A549 (cell line): ENCODE data around the gene DZIP3. TPM values are rescaled to one million over a fixed set of nuclear protein-coding genes. Genes with fewer than 3 reads are reported as not detected.

Source experiments
- ATAC-seq, 2 experiments: fragments of 200-7000 bp in 1 of 2; fragments of >200 bp in 1 of 2; cut with Nextera tagmentation in 1 of 2; cut with Tn5 transposase in 1 of 2; 3 replicates each; pipeline versions ENCODE4 v1.8.0 to v1.9.1; 2018 to 2020; ENCODE audit warnings: mild to moderate bottlenecking in 1 of 2, moderate library complexity in 1 of 2
- CTCF ChIA-PET: fragments of 300-600 bp; sonication (Branson Sonifier 250); formaldehyde crosslinking; extraction: SDS; loops from one replicate; lab custom pipeline; 2021; ENCODE audit warnings: antibody characterized with exemption, inconsistent platforms; lab: Yijun Ruan, JAX
- POLR2A ChIA-PET: fragments of 350-600 bp; formaldehyde crosslinking; extraction: SDS; loops from one replicate; lab custom pipeline; 2021; ENCODE audit warnings: antibody characterized with exemption, inconsistent platforms; lab: Yijun Ruan, JAX
- DNase-seq, 2 experiments: peaks; one replicate each; pipeline versions ENCODE4 v3.0.0 to v3.0.0-alpha.2; 2011 to 2016; ENCODE audit warnings: low read depth in 1 of 2, low spot score in 1 of 2
- FAIRE-seq: peaks from 2 replicates; lab custom pipeline; 2011; peaks lifted over from hg19 to GRCh38; lab: Jason Lieb, UNC
- H3K27ac ChIP-seq, 2 experiments: fragments of >200 bp; sonication (Bioruptor Twin); formaldehyde crosslinking; 3 replicates each; pipeline ENCODE4 v1.5.1; 2016 to 2017
- H3K4me1 ChIP-seq: fragments of >200 bp; sonication (Bioruptor Twin); formaldehyde crosslinking; 3 replicates; pipeline ENCODE4 v1.6.1; 2016
- H3K4me2 ChIP-seq: fragments of >200 bp; sonication (Bioruptor Twin); formaldehyde crosslinking; 3 replicates; pipeline ENCODE4 v1.6.1; 2016
- H3K4me3 ChIP-seq: fragments of >200 bp; sonication (Bioruptor Twin); formaldehyde crosslinking; 3 replicates; pipeline ENCODE4 v1.5.1; 2016
- H3K9me3 ChIP-seq: fragments of >200 bp; sonication (Bioruptor Twin); formaldehyde crosslinking; 3 replicates; pipeline ENCODE4 v1.6.1; 2016
- CBX2 ChIP-seq: fragments of 200-600 bp; sonication (generic); IDR thresholded peaks from 2 replicates; pipeline ENCODE4 v1.6.1; 2016; ENCODE audit warnings: low read depth, mild to moderate bottlenecking, borderline replicate concordance
- CBX8 ChIP-seq: fragments of 200-600 bp; sonication (generic); IDR thresholded peaks from 2 replicates; pipeline ENCODE4 v1.6.1; 2016
- CEBPB ChIP-seq, 2 experiments: fragments of >200 bp in 1 of 2; sonication (Bioruptor Twin) in 1 of 2; formaldehyde crosslinking in 1 of 2; IDR thresholded peaks; 2 replicates each; pipeline ENCODE4 v1.6.1; 2012 to 2016
- CHD2 ChIP-seq: fragments of 150-350 bp; IDR thresholded peaks from 2 replicates; pipeline ENCODE4 v1.6.1; 2014; ENCODE audit warnings: low read length; ENCODE audit not compliant: partially characterized antibody
- CHD4 ChIP-seq: fragments of 200-600 bp; sonication (generic); IDR thresholded peaks from 2 replicates; pipeline ENCODE4 v1.6.1; 2016; ENCODE audit warnings: antibody characterized with exemption, mild to moderate bottlenecking, borderline replicate concordance
- EHF ChIP-seq: fragments of 250-450 bp; sonication (Bioruptor Pico); IDR thresholded peaks from 2 replicates; pipeline ENCODE4 v1.5.0; 2020; ENCODE audit warnings: mild to moderate bottlenecking
- EHMT2 ChIP-seq: fragments of 200-600 bp; sonication (generic); IDR thresholded peaks from 2 replicates; pipeline ENCODE4 v1.6.1; 2016; ENCODE audit warnings: antibody characterized with exemption, low read depth, mild to moderate bottlenecking, moderate library complexity
- EP300 ChIP-seq, 2 experiments: fragments of >200 bp; sonication (Bioruptor Twin); formaldehyde crosslinking; IDR thresholded peaks; 2 replicates in 1 of 2; 3 replicates in 1 of 2; pipeline ENCODE4 v1.6.1; 2016 to 2017
- ESRRA ChIP-seq: fragments of 150-350 bp; IDR thresholded peaks from 2 replicates; pipeline ENCODE4 v1.6.1; 2014; ENCODE audit warnings: mild to moderate bottlenecking, low read length, borderline replicate concordance
- FOSB ChIP-seq: fragments of 250-450 bp; sonication (Bioruptor Pico); IDR thresholded peaks from 2 replicates; pipeline ENCODE4 v1.5.0; 2020; ENCODE audit warnings: mild to moderate bottlenecking, moderate library complexity
- FOXS1 ChIP-seq: fragments of 250-450 bp; sonication (Bioruptor Pico); IDR thresholded peaks from 2 replicates; pipeline ENCODE4 v1.5.0; 2020; ENCODE audit warnings: mild to moderate bottlenecking, moderate library complexity
- HDAC2 ChIP-seq: fragments of 200-600 bp; sonication (generic); IDR thresholded peaks from 2 replicates; pipeline ENCODE4 v1.6.1; 2016
- HEYL ChIP-seq: fragments of 250-450 bp; sonication (Bioruptor Pico); IDR thresholded peaks from 2 replicates; pipeline ENCODE4 v1.8.0; 2021; ENCODE audit warnings: mild to moderate bottlenecking, moderate library complexity
- HOXB13 ChIP-seq: fragments of 250-450 bp; sonication (Bioruptor Pico); IDR thresholded peaks from 2 replicates; pipeline ENCODE4 v1.5.0; 2020; ENCODE audit warnings: low read depth, mild to moderate bottlenecking, moderate library complexity
- MAFK ChIP-seq: fragments of 450-650 bp; IDR thresholded peaks from 2 replicates; pipeline ENCODE4 v1.6.1; 2014; ENCODE audit not compliant: partially characterized antibody
- NFE2L2 ChIP-seq: fragments of 150-350 bp; conservative IDR thresholded peaks from 2 replicates; pipeline ENCODE4 v1.6.1; 2014; ENCODE audit warnings: low read length
- NR3C1 ChIP-seq: fragments of >200 bp; sonication (Bioruptor Twin); formaldehyde crosslinking; IDR thresholded peaks from 3 replicates; pipeline ENCODE4 v1.6.1; 2017
- PHF8 ChIP-seq: fragments of 200-600 bp; sonication (generic); IDR thresholded peaks from 2 replicates; pipeline ENCODE4 v1.6.1; 2016; ENCODE audit warnings: low read depth, mild to moderate bottlenecking, antibody characterized with exemption, moderate library complexity, borderline replicate concordance
- RAD21 ChIP-seq, 2 experiments: fragments of >200 bp in 1 of 2; sonication (Bioruptor Twin) in 1 of 2; formaldehyde crosslinking in 1 of 2; IDR thresholded peaks in 1 of 2; conservative IDR thresholded peaks in 1 of 2; 2 replicates in 1 of 2; 3 replicates in 1 of 2; pipeline ENCODE4 v1.6.1; 2012 to 2018; ENCODE audit warnings: inconsistent platforms in 1 of 2
- RARB ChIP-seq: fragments of 250-450 bp; sonication (Bioruptor Pico); IDR thresholded peaks from 2 replicates; pipeline ENCODE4 v1.8.0; 2021; ENCODE audit warnings: mild to moderate bottlenecking, moderate library complexity
- RCOR1 ChIP-seq: fragments of 150-350 bp; IDR thresholded peaks from 2 replicates; pipeline ENCODE4 v1.6.1; 2014; ENCODE audit warnings: antibody characterized with exemption, low read length, low read depth
- RFX5 ChIP-seq: fragments of 450-650 bp; IDR thresholded peaks from 2 replicates; pipeline ENCODE4 v1.7.1; 2014; ENCODE audit warnings: antibody characterized with exemption, mild to moderate bottlenecking, moderate library complexity
- RNF2 ChIP-seq: fragments of 200-600 bp; sonication (generic); IDR thresholded peaks from 2 replicates; pipeline ENCODE4 v1.6.1; 2016; ENCODE audit warnings: low read depth, mild to moderate bottlenecking, antibody characterized with exemption, moderate library complexity, borderline replicate concordance
- SREBF2 ChIP-seq: fragments of 450-650 bp; IDR thresholded peaks from 2 replicates; pipeline ENCODE4 v1.6.1; 2014; ENCODE audit warnings: mild to moderate bottlenecking, moderate library complexity
- TFCP2L1 ChIP-seq: fragments of 250-450 bp; sonication (Bioruptor Pico); IDR thresholded peaks from 2 replicates; pipeline ENCODE4 v1.5.0; 2021; ENCODE audit warnings: mild to moderate bottlenecking
- ZNF302 ChIP-seq: fragments of 250-450 bp; sonication (Bioruptor Pico); IDR thresholded peaks from 2 replicates; pipeline ENCODE4 v1.9.0; 2021; ENCODE audit warnings: inconsistent platforms, mild to moderate bottlenecking, moderate library complexity
- ZSCAN20 ChIP-seq: fragments of 250-450 bp; sonication (Bioruptor Pico); IDR thresholded peaks from 2 replicates; pipeline ENCODE4 v1.8.0; 2022; ENCODE audit warnings: mild to moderate bottlenecking, moderate library complexity
- WGBS: methylation state at CpG from one replicate; pipeline ENCODE4 v1.1.6; 2017; ENCODE audit errors: missing lambda C conversion rate; 5-methylcytosine and 5-hydroxymethylcytosine counted together
- polyA plus RNA-seq, 4 experiments: library from polyadenylated mRNA; depleted of rRNA in 3 of 4; stranded (reverse); fragments of >200 nt; fragmentation: RNase III in 1 of 4; extraction: RNeasy Plus Mini Kit Qiagen cat#74134 plus additional on column Dnase treatment in 1 of 4; gene quantifications; 2 replicates in 3 of 4; 3 replicates in 1 of 4; pipeline ENCODE4 v1.2.3, GENCODE V29; 2011 to 2017
- TF ChIP-seq, protein P1 (sequence below): fragments of 250-450 bp; sonication (Bioruptor Pico); IDR thresholded peaks from 2 replicates; pipeline ENCODE4 v1.5.0; 2020; ENCODE audit warnings: low read depth, mild to moderate bottlenecking, moderate library complexity
- TF ChIP-seq, protein P2 (sequence below): fragments of >200 bp; sonication (Bioruptor Twin); formaldehyde crosslinking; IDR thresholded peaks from 2 replicates; pipeline ENCODE4 v1.6.1; 2016
- TF ChIP-seq, protein P3 (sequence below): IDR thresholded peaks from 2 replicates; pipeline ENCODE4 v1.6.1; 2012
- TF ChIP-seq, protein P4 (sequence below): IDR thresholded peaks from 2 replicates; pipeline ENCODE4 v1.6.1; 2012
- TF ChIP-seq, protein P5 (sequence below): fragments of >200 bp; sonication (Bioruptor Twin); formaldehyde crosslinking; IDR thresholded peaks from 3 replicates; pipeline ENCODE4 v1.5.1; 2016

DZIP3 gene
- polyA plus RNA-seq, 2 of the 4 experiments (the other 2 are of a cell fraction), result 8.1 to 22.2 TPM

DNA sequence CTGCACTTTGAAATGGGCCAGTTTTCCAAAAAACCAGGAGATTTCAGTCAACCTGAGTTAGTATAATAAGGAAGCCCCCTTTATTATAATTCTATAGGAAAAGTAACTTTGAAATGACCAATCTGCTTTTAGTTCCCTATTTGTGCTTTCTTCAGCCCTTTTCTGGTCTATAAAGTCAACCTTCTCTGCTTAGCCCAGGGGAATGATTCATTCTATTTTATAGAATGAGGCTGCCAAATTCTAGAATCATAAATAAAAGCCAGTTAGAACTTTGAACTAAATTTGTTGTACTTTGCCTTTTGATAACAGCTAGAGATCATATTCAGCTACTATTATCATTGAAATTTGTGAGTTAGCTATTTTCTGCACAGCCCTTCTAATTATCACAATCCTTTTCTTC is 25.0 kb upstream of the DZIP3 start:
- no peak overlapping the region for H3K27ac ChIP-seq
- FAIRE-seq, result no peak

DNA sequence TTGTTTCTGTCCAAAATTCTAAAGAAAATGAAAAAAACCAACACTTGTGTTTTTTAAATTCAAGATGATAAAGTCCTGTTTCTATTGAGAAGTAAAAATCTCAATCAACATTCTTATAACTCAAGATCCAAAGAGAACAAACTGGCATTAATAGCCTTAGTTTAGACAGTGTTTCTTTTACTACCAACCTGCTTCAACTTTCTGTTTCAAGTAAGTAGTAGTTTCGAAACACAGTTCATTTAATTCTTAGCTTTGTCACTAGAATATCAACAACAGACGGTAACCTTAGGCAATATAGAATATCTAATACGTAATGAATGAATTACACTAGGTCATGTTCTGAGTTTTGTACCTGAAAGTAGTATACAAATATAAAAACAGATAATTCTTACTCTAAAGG is 24.0 kb upstream of the DZIP3 start:
- H3K4me2 ChIP-seq, result no peak overlapping the region
- H3K4me1 ChIP-seq, result peaks cover 10% of the 10 kb centered on the region; the same call in 1 of the 3 replicates
- no peaks in the 10 kb centered on the region for H3K9me3 ChIP-seq
- no peak overlapping the region for H3K27ac ChIP-seq
- ChIA-PET CTCF (interaction anchor here (1.4 kb wide), 1 partner anchor 13 kb away, joined by 3 read pairs; no protein-coding TSS in a partner anchor), POLR2A (no interaction called here)
- no peak for DNase-seq
- TF ChIP-seq EHMT2 (no peak), RNF2 (no peak), HEYL (CRISPR knock-in tag) (no peak), CBX8 (no peak), SREBF2 (no peak), RARB (no peak), CHD2 (no peak), EP300 (IDR thresholded peaks at IDR 0.05) (no peak), FOSB (CRISPR knock-in tag) (no peak), EHF (CRISPR knock-in tag) (no peak), PHF8 (no peak), ZSCAN20 (CRISPR knock-in tag) (no peak)
- TF ChIP-seq, protein P1, sequence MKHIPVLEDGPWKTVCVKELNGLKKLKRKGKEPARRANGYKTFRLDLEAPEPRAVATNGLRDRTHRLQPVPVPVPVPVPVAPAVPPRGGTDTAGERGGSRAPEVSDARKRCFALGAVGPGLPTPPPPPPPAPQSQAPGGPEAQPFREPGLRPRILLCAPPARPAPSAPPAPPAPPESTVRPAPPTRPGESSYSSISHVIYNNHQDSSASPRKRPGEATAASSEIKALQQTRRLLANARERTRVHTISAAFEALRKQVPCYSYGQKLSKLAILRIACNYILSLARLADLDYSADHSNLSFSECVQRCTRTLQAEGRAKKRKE, result no peak
- FAIRE-seq, result no peak
- no peak overlapping the region for H3K4me3 ChIP-seq
- WGBS, result 94% methylated on average over 3 of the region's 3 CpGs
- no peak for ATAC-seq

More for the DNA sequence above, 25.0 kb upstream of the DZIP3 start:
- TF ChIP-seq, protein P2, sequence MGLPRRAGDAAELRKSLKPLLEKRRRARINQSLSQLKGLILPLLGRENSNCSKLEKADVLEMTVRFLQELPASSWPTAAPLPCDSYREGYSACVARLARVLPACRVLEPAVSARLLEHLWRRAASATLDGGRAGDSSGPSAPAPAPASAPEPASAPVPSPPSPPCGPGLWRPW, result no peak
- TF ChIP-seq HEYL (CRISPR knock-in tag) (no peak), FOXS1 (no peak), HDAC2 (no peak), ZNF302 (CRISPR knock-in tag) (no peak), NFE2L2 (no peak), RCOR1 (no peak), MAFK (no peak), ESRRA (no peak), CHD4 (no peak), RFX5 (no peak)
- TF ChIP-seq, protein P3, sequence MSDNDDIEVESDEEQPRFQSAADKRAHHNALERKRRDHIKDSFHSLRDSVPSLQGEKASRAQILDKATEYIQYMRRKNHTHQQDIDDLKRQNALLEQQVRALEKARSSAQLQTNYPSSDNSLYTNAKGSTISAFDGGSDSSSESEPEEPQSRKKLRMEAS, result no peak
- TF ChIP-seq, protein P4, sequence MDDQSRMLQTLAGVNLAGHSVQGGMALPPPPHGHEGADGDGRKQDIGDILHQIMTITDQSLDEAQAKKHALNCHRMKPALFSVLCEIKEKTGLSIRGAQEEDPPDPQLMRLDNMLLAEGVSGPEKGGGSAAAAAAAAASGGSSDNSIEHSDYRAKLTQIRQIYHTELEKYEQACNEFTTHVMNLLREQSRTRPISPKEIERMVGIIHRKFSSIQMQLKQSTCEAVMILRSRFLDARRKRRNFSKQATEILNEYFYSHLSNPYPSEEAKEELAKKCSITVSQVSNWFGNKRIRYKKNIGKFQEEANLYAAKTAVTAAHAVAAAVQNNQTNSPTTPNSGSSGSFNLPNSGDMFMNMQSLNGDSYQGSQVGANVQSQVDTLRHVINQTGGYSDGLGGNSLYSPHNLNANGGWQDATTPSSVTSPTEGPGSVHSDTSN, result no peak
- H3K9me3 ChIP-seq, result no peaks in the 10 kb centered on the region
- POLR2A ChIA-PET, result no interaction called here
- ATAC-seq, result no peak
- H3K4me2 ChIP-seq, result 0 out of 3 replicates have a peak overlapping the region, but pooled peaks have one; percentile 2
- CTCF ChIA-PET, result interaction anchor here (1.4 to 2.4 kb wide), 2 partner anchors 12 to 75 kb away, joined by 3 to 7 read pairs; no protein-coding TSS in a partner anchor
- peaks cover 10% of the 10 kb centered on the region; the same call in 1 of the 3 replicates for H3K4me1 ChIP-seq
- DNase-seq, result no peak
- H3K4me3 ChIP-seq, result no peak overlapping the region

DNA sequence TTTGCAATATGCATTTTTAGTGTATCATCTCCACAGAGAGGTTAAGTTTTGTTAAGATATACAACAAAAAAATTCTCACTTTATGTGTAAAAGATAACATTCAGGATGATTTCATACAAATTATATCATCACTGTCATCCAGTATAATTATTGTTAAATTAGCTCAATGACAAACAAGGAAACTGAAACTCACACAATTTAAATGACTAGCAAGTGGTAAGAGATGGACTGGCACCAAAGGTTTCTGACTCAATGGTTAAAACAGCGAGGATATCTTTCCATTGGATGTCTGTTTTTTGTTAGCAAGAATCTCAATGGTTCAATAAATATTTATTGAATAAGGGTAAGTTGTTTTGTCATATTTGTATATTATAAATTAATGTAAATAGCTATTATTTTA is 22.9 kb upstream of the DZIP3 start:
- ChIA-PET POLR2A (no interaction called here), CTCF (interaction anchor here (1.0 kb wide), 1 partner anchor 14 kb away, joined by 5 read pairs; no protein-coding TSS in a partner anchor)
- peaks cover 10% of the 10 kb centered on the region; the same call in 1 of the 3 replicates for H3K4me1 ChIP-seq
- FAIRE-seq (no peak), ATAC-seq (no peak), DNase-seq (no peak)
- H3K9me3 ChIP-seq, result no peaks in the 10 kb centered on the region
- 90% methylated on average over 1 of the region's 1 CpG for WGBS
- no peak overlapping the region for H3K27ac ChIP-seq
- H3K4me3 ChIP-seq, result no peak overlapping the region
- H3K4me2 ChIP-seq, result no peak overlapping the region
- TF ChIP-seq CHD4 (no peak), RAD21 (conservative IDR thresholded peaks at IDR 0.05 in 1 of 2, IDR thresholded peaks at IDR 0.05 in 1 of 2) (no peak), ESRRA (no peak), TFCP2L1 (no peak), NR3C1 (no peak), ZNF302 (CRISPR knock-in tag) (no peak), NFE2L2 (no peak), MAFK (no peak), HOXB13 (no peak), CBX2 (no peak), PHF8 (no peak), RCOR1 (no peak), CEBPB (IDR thresholded peaks at IDR 0.05) (no peak)
- TF ChIP-seq, protein P3, result no peak
- TF ChIP-seq, protein P5, sequence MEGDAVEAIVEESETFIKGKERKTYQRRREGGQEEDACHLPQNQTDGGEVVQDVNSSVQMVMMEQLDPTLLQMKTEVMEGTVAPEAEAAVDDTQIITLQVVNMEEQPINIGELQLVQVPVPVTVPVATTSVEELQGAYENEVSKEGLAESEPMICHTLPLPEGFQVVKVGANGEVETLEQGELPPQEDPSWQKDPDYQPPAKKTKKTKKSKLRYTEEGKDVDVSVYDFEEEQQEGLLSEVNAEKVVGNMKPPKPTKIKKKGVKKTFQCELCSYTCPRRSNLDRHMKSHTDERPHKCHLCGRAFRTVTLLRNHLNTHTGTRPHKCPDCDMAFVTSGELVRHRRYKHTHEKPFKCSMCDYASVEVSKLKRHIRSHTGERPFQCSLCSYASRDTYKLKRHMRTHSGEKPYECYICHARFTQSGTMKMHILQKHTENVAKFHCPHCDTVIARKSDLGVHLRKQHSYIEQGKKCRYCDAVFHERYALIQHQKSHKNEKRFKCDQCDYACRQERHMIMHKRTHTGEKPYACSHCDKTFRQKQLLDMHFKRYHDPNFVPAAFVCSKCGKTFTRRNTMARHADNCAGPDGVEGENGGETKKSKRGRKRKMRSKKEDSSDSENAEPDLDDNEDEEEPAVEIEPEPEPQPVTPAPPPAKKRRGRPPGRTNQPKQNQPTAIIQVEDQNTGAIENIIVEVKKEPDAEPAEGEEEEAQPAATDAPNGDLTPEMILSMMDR, result no peak
